PC-9 (cell line): ENCODE data around the gene CCN6.

Experiments used
- EZH2 ChIP-seq: fragments of 200-600 bp; sonication (generic); IDR thresholded peaks from 2 replicates; pipeline ENCODE4 v1.8.0; 2017; ENCODE audit warnings: antibody characterized with exemption, low read depth
- TF ChIP-seq, protein P1 (sequence below): fragments of 200-600 bp; sonication (generic); conservative IDR thresholded peaks from 2 replicates; pipeline ENCODE4 v1.6.1; 2017; ENCODE audit warnings: mixed run types, antibody characterized with exemption, mild to moderate bottlenecking, moderate library complexity

DNA sequence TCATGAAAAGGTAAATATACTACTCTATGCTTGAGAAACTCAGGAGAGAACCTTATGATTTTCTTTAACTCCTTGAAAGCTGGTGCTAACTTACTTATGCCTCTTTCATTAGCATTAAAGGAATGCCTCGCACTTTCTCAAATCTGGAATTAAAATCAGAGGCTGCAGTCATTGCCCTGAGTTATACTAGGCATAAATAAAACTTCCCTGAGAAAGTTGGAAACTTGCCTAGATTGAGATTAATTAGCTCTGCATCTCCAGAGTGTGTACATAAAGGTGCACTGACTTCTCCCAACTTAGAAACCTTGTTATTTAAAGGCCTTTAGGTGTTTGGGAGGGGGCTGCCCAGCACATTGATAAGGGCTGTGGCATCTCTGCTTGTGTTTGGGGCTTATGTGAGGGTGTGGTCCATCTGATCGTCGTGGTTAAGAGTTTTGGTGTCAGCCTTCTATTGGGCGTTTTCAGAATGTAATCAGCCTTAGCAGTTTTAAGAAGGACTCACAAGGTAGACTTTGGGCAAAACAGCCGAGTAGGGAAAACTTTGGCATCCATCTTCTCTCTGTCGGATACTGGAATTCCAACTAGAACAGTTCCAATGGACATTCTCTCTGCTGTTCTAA, 32.1 kb upstream of the CCN6 start:
- TF ChIP-seq, protein P1, sequence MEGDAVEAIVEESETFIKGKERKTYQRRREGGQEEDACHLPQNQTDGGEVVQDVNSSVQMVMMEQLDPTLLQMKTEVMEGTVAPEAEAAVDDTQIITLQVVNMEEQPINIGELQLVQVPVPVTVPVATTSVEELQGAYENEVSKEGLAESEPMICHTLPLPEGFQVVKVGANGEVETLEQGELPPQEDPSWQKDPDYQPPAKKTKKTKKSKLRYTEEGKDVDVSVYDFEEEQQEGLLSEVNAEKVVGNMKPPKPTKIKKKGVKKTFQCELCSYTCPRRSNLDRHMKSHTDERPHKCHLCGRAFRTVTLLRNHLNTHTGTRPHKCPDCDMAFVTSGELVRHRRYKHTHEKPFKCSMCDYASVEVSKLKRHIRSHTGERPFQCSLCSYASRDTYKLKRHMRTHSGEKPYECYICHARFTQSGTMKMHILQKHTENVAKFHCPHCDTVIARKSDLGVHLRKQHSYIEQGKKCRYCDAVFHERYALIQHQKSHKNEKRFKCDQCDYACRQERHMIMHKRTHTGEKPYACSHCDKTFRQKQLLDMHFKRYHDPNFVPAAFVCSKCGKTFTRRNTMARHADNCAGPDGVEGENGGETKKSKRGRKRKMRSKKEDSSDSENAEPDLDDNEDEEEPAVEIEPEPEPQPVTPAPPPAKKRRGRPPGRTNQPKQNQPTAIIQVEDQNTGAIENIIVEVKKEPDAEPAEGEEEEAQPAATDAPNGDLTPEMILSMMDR, result no peak
- no peak for TF ChIP-seq EZH2
